Activated T-cell treated with anti-CD3 and anti-CD28 coated beads, Interleukin-2, amount 50 U/mL, for 24 hours (primary cell): Measurements from ENCODE around the gene ALDH1L1.

Source experiments
- DNase-seq: peaks from one replicate; pipeline ENCODE4 v3.0.0-alpha.2; 2020
- H3K27ac Mint-ChIP-seq: 2 replicates; pipeline ENCODE4 v1.8.0; 2020; ENCODE audit warnings: mild to moderate bottlenecking, mixed read lengths
- H3K27me3 Mint-ChIP-seq: 2 replicates; pipeline ENCODE4 v1.8.0; 2020; ENCODE audit warnings: mixed read lengths
- H3K36me3 Mint-ChIP-seq: 2 replicates; pipeline ENCODE4 v1.8.0; 2020; ENCODE audit warnings: low read depth, mixed read lengths
- H3K4me1 Mint-ChIP-seq: 2 replicates; pipeline ENCODE4 v1.8.0; 2020; ENCODE audit warnings: low read depth, mixed read lengths
- H3K4me3 Mint-ChIP-seq: 2 replicates; pipeline ENCODE4 v1.8.0; 2020; ENCODE audit warnings: mild to moderate bottlenecking, moderate library complexity, mixed read lengths
- H3K9me3 Mint-ChIP-seq: 2 replicates; pipeline ENCODE4 v1.8.0; 2020; ENCODE audit warnings: mixed read lengths

ALDH1L1 gene

DNA sequence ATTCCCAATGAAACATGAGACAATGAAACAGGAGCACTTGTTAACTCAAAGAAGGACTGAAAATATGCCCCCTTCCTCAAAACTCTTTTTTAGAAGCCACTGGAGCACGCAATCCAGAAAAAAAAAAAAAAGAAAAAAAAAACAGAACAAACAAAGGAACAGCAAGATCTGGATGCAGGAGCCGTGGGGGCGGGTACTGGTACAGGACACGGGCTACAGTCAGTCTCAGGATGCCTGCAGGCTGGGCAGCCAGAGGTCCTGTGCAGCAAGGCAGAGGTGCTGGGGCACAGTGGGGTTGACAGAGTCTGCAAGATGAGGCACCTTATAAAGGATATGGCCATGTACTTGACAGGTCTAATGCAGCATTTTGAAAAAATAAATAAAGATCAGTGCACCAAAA is 22.3 kb upstream of the ALDH1L1 start:
- Mint-ChIP-seq H3K27me3 (peaks cover 31% of the 10 kb centered on the region), H3K9me3 (no peaks in the 10 kb centered on the region), H3K36me3 (no peaks in the 10 kb centered on the region), H3K4me3 (no peak overlapping the region), H3K27ac (no peak overlapping the region), H3K4me1 (no peaks in the 10 kb centered on the region)
- no peak for DNase-seq

GRCh38 chr3:126202276-126202675 is 21.9 kb upstream of the ALDH1L1 start:
- Mint-ChIP-seq H3K9me3 (no peaks in the 10 kb centered on the region), H3K27me3 (peaks cover 27% of the 10 kb centered on the region), H3K4me3 (no peak overlapping the region), H3K4me1 (no peaks in the 10 kb centered on the region), H3K27ac (no peak overlapping the region), H3K36me3 (no peaks in the 10 kb centered on the region)
- no peak for DNase-seq

DNA sequence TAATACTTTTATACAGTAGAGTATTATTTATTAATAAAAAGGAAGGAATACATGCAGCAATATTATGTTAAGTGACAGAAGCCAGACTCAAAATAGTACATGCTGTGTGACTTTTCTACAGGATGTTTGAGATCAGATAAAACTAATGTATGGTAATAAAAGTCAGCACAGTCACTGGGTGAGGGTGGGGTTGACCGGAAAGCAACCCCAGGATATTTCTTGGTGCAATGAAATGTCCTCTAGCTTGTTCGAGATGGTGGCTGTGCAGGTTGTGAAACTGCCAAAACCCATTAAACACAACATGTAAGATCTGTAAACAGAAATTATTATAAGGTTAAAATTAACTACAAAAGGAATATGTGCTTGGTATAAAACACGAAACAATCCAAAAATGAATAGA is 20.8 kb upstream of the ALDH1L1 start:
- Mint-ChIP-seq H3K9me3 (no peaks in the 10 kb centered on the region), H3K4me3 (no peak overlapping the region), H3K4me1 (no peaks in the 10 kb centered on the region), H3K27me3 (peaks cover 25% of the 10 kb centered on the region), H3K27ac (no peak overlapping the region), H3K36me3 (no peaks in the 10 kb centered on the region)
- no peak for DNase-seq

DNA sequence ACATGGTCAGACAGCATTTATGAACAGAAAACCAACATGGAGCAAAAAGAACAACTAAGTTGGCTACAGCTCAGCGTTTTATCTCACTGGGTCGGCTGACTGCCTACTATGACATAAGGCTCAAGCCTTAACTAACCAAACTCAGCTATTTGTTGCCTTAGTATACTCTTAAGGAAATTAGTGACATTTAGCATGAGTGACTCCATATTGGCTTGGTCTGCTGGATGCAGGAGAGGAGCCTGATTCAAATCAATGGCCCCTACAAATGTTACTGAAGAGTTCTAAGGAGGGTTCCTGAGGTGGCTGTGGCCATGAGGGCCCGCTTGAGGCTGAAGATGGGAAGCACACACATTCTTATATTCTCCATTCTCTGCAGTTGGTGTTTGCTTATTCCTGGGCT is 20.1 kb upstream of the ALDH1L1 start:
- H3K36me3 Mint-ChIP-seq: no peaks in the 10 kb centered on the region
- H3K9me3 Mint-ChIP-seq: no peaks in the 10 kb centered on the region
- DNase-seq: no peak
- no peak overlapping the region for H3K4me3 Mint-ChIP-seq
- no peak overlapping the region for H3K27ac Mint-ChIP-seq
- H3K27me3 Mint-ChIP-seq: peaks cover 25% of the 10 kb centered on the region
- no peaks in the 10 kb centered on the region for H3K4me1 Mint-ChIP-seq

DNA sequence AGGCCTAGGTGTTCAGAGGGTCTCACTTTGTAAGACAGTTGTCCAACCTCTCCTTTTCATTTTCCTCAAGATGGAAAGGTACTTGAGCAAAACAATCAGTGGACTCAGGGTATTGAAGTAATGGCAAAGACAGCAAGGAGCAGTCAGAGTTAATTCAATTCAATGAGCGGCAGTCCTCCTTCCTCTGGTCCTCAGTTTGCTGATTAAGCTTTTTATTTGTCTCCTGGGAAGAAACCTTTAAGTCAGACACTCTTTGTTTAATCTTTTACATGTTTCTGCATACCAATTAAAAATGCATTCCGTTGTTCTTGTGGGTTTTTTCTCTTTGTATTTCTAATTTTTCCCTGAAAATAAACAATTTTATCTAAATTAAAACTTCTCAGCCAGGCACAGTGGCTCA is 18.9 kb upstream of the ALDH1L1 start:
- Mint-ChIP-seq H3K9me3 (peaks cover 8% of the 10 kb centered on the region), H3K27me3 (peaks cover 15% of the 10 kb centered on the region), H3K36me3 (no peaks in the 10 kb centered on the region), H3K4me1 (no peaks in the 10 kb centered on the region), H3K4me3 (no peak overlapping the region), H3K27ac (no peak overlapping the region)
- no peak for DNase-seq

- peak; percentile 58 for DNase-seq
- H3K9me3 Mint-ChIP-seq: peaks cover 8% of the 10 kb centered on the region
- peaks cover 17% of the 10 kb centered on the region for H3K27me3 Mint-ChIP-seq
- H3K4me3 Mint-ChIP-seq: peak overlapping the region; percentile 16
- no peaks in the 10 kb centered on the region for H3K36me3 Mint-ChIP-seq
- H3K27ac Mint-ChIP-seq: no peak overlapping the region
- no peaks in the 10 kb centered on the region for H3K4me1 Mint-ChIP-seq
Observed at GRCh38 chr3:126197854-126198584, 17.6 kb upstream of the ALDH1L1 start.

DNA sequence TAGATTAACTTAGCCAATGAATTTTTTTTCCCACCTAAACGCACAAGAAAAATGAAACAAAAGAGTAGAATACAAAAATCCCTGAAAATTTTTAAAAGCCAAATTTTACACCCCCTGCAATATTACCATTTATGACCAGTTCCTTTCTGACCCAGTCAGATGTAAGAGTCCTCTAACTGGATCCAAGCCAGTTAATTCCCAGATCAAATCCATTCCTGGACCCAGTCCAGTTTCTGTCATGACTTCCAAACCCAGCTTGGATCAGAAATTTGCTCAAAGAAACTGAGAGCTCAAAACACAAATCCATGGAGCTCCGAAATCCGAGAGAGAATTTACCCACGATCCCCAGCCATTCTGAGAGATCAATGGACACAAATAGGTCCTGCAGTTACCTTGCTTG is 17.0 kb upstream of the ALDH1L1 start:
- H3K9me3 Mint-ChIP-seq: peaks cover 8% of the 10 kb centered on the region
- H3K27ac Mint-ChIP-seq: no peak overlapping the region
- H3K36me3 Mint-ChIP-seq: no peaks in the 10 kb centered on the region
- H3K4me1 Mint-ChIP-seq: no peaks in the 10 kb centered on the region
- DNase-seq: no peak
- H3K4me3 Mint-ChIP-seq: no peak overlapping the region
- peaks cover 19% of the 10 kb centered on the region for H3K27me3 Mint-ChIP-seq

- Mint-ChIP-seq H3K9me3 (peaks cover 8% of the 10 kb centered on the region), H3K36me3 (no peaks in the 10 kb centered on the region), H3K4me1 (no peaks in the 10 kb centered on the region), H3K27ac (no peak overlapping the region), H3K4me3 (no peak overlapping the region), H3K27me3 (peaks cover 15% of the 10 kb centered on the region)
- DNase-seq: no peak
Observed at GRCh38 chr3:126194713-126195305, 14.4 kb upstream of the ALDH1L1 start.

DNA sequence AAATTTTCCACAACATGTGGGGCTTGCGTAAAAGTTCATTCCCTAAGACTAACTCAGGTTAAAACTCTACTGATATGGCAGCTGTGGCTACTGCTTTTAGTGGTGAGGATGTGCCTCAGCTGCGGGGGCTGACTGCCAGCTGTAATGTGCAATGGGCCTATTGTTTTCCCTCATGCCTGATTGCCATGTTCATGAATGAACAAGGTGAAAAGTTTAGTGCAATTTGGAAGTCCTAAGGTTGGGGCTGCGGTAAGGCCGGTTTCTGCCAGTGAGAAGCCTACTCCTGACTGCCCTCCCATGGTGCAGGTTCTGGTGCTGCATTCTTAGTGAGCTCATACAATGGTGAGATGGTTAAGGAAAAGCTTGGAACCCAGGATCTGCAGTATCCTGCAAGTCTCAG is 10.9 kb upstream of the ALDH1L1 start:
- Mint-ChIP-seq H3K27ac (no peak overlapping the region), H3K4me1 (no peaks in the 10 kb centered on the region), H3K9me3 (peaks cover 8% of the 10 kb centered on the region), H3K27me3 (peaks cover 10% of the 10 kb centered on the region), H3K4me3 (no peak overlapping the region), H3K36me3 (no peaks in the 10 kb centered on the region)
- no peak for DNase-seq

GRCh38 chr3:126187920-126188319 is 7.5 kb upstream of the ALDH1L1 start:
- no peak overlapping the region for H3K27ac Mint-ChIP-seq
- H3K27me3 Mint-ChIP-seq: peaks cover 23% of the 10 kb centered on the region
- no peaks in the 10 kb centered on the region for H3K4me1 Mint-ChIP-seq
- no peaks in the 10 kb centered on the region for H3K9me3 Mint-ChIP-seq
- no peak overlapping the region for H3K4me3 Mint-ChIP-seq
- H3K36me3 Mint-ChIP-seq: no peaks in the 10 kb centered on the region
- DNase-seq: no peak

DNA sequence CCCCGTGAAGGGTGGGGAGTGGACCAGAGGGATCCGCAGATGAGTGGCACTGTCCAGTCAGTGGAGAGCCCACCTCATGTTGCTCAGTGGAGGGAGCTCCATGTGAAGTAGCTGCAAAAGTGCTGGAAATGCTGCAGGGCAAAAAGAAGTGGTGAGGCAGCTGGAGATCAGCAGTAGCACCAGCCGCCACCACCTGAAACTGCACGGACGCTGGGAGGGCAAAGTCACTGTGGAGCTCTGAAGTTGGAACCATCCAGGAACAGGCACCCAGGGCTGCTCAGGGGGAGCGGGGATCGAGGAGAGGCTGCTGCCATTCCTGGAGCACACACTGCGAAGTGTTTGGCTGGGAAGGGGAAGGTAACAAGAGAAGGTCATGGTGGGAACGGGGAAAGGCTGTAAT is 6.4 kb upstream of the ALDH1L1 start:
- H3K36me3 Mint-ChIP-seq: no peaks in the 10 kb centered on the region
- H3K27me3 Mint-ChIP-seq: peaks cover 25% of the 10 kb centered on the region
- no peaks in the 10 kb centered on the region for H3K4me1 Mint-ChIP-seq
- H3K27ac Mint-ChIP-seq: no peak overlapping the region
- no peak overlapping the region for H3K4me3 Mint-ChIP-seq
- no peak for DNase-seq
- no peaks in the 10 kb centered on the region for H3K9me3 Mint-ChIP-seq

GRCh38 chr3:126186271-126186670 is 5.9 kb upstream of the ALDH1L1 start:
- no peaks in the 10 kb centered on the region for H3K36me3 Mint-ChIP-seq
- no peak overlapping the region for H3K27ac Mint-ChIP-seq
- H3K27me3 Mint-ChIP-seq: peaks cover 30% of the 10 kb centered on the region
- no peak for DNase-seq
- no peak overlapping the region for H3K4me3 Mint-ChIP-seq
- no peaks in the 10 kb centered on the region for H3K9me3 Mint-ChIP-seq
- no peaks in the 10 kb centered on the region for H3K4me1 Mint-ChIP-seq

DNA sequence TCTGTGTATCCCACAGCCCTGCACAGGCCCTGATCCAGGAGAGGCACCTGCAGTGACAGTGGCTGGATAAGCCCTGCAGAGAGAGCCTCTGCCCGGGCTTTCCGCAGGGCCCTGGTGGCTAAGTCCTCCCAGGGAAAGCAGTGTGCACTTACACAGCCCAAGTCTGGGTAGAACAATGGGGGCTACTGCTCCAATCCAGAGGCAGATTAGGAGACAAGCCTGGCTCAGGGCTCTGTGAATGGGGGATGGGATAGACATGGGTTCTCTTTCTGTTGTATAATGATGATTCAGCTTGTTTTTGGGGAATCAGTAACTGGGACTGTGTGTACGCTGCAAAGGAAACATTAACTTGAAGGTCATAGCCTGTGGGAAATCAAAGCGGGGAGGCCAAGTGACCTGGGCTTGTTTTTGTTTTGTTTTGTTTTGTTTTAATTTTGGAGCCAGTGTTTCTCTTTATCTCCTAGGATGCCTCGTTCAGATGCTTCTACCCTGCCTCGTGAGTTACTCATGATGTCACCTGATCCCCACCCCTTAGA is 4.1 kb upstream of the ALDH1L1 start:
- DNase-seq: no peak
- Mint-ChIP-seq H3K27me3 (peaks cover 42% of the 10 kb centered on the region), H3K9me3 (no peaks in the 10 kb centered on the region), H3K4me1 (peaks cover 6% of the 10 kb centered on the region), H3K4me3 (no peak overlapping the region), H3K27ac (no peak overlapping the region), H3K36me3 (no peaks in the 10 kb centered on the region)

- peaks cover 6% of the 10 kb centered on the region for H3K4me1 Mint-ChIP-seq
- no peaks in the 10 kb centered on the region for H3K9me3 Mint-ChIP-seq
- H3K4me3 Mint-ChIP-seq: no peak overlapping the region
- H3K27me3 Mint-ChIP-seq: peaks cover 52% of the 10 kb centered on the region
- DNase-seq: no peak
- H3K27ac Mint-ChIP-seq: no peak overlapping the region
- no peaks in the 10 kb centered on the region for H3K36me3 Mint-ChIP-seq
Observed at GRCh38 chr3:126181398-126181725, 976 bp upstream of the ALDH1L1 start.

DNA sequence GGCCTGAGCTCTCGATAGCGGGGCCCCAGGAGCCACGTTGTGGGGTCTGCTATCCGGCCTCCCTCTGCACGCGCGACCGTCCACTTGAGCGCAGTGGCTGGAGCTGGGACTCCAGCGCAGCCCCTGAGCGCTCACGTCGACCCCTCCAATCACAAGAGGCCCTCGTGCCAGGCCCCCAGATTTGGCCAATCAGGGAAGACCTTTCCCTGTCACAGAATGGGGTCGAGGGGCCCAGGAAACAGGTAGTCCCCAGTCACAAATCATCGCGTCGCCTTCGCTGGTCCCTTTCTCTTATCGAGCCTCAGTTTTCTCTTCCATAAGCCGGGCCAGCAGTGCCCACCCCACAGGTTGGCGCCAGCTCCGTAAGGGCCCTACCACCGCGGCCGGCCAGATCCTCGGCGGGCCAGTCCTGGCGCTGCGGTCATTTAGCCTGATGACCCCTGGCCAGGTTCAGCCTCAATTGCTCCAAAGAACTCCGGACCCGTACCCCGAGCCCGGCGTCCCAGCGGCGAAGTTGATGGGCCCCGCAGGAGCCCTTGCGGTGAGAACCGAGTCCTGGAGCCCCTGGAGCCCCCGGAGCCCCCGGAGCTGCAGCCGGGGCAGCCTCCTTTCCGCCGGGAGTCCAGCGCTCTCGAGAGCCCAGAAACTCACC is 435 bp downstream of the ALDH1L1 start:
- DNase-seq: no peak
- no peaks in the 10 kb centered on the region for H3K36me3 Mint-ChIP-seq
- H3K27ac Mint-ChIP-seq: no peak overlapping the region
- no peaks in the 10 kb centered on the region for H3K9me3 Mint-ChIP-seq
- peaks cover 52% of the 10 kb centered on the region for H3K27me3 Mint-ChIP-seq
- no peak overlapping the region for H3K4me3 Mint-ChIP-seq
- H3K4me1 Mint-ChIP-seq: peaks cover 6% of the 10 kb centered on the region
